ENCODE data around the gene SNX21.
"Not testable (repeated sequence)": the region's sequence is repeated elsewhere in the genome, so short reads cannot be mapped to it uniquely, and the experiment has no call there.

The SNX21 gene

DNA sequence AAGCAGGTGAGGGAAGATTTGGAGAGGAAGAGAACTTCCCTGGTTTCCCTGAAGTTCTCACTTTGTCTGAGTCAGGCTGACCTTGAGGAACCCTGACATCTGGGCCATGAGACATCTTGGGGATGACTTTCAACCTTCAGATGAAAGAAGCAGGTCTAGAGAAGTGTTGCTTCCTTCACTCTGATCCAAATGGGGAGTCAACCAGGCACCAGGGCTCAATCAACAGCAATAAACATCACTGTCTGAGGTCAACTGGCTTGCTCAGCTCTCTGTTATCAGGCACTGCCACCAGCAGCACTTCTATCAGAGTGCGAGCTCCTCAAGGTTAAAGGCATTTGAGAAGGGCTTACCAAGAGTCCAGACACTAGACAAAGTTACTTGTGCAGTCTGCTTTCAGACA lies 17.3 kb downstream of the SNX21 start:
- no peak for DNase-seq (ENCODE audit: low spot score)

DNA sequence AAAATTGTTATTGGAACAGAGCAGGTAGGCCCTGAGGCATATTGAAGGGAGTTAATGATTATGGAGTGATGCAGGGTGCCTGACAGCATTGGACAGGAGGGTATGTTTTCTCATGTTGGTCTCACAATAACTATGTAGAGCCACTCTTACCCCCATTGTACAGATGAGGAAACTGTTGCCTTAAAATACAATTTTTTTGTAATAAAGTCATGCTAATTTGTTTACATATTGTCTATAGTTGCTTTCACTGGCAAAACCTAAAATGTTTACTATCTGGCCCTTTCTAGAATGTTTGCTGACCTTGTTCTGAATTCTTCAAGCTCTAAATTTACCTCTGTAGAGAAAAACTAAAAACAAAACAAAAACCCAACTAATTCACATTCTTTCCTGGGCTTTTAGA lies 17.9 kb downstream of the SNX21 start:
- no peak for DNase-seq (ENCODE audit: low spot score)

DNA sequence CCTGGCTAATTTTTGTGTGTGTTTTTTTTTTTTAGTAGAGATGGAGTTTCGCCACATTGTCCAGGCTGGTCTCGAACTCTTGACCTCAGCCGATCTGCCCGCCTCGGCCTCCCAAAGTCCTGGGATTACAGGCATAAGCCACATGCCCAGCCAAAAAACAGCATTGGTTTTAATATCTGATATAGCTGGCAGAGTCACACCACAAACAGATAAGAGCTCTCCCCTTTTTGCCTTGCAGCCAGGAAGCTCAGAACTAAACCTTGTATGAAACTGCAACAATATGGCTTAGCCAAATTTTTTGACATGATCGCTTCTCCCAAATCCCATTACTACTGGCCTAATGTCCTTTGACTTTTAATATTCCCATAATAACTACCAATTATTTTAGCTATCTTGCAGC lies 18.7 kb downstream of the SNX21 start:
- DNase-seq (ENCODE audit: low spot score) = no peak

DNA sequence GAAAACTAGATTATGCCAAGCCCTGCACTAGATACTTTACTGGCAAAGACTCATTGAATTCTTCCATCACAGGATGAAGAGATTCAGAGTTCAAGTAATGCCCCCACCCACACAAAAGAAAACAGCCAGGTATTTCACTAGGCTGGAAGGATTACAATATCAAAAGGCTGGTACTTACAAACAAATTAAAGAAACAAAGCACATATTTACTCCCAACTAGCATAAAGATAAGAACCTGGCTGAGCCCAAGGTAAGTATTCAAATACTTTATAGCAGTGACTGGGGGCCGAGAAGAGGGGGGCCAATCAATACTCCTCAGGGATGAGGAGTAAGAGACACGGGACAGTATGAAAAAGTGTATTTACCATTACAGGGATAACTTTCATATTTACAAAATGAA lies 19.9 kb downstream of the SNX21 start:
- DNase-seq (ENCODE audit: low spot score) = no peak

DNA sequence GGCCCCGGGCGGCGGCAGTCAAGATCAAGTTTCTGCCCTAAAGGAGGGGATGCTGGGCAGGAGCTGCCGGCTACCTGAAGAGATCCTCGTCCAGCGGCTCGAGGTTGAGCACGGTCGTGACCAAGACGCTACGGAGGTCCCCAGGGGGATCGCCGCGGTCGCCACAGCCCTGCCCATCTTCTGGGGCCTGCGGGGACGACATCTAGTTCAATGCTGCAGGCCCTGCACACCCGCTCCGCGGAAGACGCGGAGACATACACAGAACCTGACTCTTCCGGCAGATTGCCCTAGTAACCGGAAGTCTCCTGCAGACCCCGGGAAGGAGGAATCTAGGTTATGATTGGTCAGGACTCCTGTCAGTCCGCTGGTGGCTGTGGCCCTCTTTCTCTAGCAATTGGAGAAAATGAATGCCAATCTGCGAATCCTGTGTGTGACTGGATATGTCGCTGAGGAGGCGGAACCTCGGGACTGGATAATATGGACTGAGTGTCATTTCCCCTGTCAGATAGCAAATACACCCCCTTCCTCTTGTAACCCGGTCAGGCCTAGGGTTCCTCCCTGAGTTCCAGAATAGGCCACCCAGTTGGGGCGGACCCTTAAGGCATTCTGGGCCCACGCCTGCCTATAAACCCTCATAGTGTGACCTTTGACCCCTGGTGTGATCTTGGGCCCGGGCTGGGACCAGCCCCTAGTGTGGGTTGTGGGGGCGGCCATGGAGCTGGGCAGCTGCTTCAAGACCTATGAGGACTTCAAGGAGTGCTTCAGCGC lies 23.7 kb downstream of the SNX21 start, which contains the start of the genes ACOT8 and ZSWIM3:
Gene ACOT8 (minus strand): TSS at position 279 of the 768 bp plus-strand sequence. CDS start 77 bp downstream, at position 202.
Gene ZSWIM3 (plus strand): TSS at position 501 of the 768 bp plus-strand sequence. CDS start 212 bp downstream, at position 713.
- DNase-seq (ENCODE audit: low spot score) = peak; percentile 99

DNA sequence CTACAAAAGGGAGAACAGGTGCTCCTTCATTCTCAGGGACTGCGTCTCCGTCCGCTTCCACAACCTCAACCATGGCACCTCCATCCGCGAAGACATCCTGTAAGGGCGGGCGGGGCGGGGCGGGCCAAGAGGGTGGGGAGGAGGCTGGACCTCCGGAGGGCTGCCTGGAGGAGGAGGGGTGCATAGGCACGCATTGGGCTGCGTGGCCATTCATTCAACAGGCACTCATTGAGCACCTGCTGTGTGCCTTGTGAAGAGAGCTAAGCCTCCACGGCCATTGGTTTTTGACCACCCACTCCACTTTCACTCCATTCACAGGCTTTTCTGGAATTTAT lies 24.2 kb downstream of the SNX21 start:
- no peak for DNase-seq (ENCODE audit: low spot score)

- DNase-seq (ENCODE audit: low spot score) = no peak
Measured at GRCh38 chr20:45859916-45860315, 26.3 kb downstream of the SNX21 start.

GRCh38 chr20:45860560-45861220 lies 27.1 kb downstream of the SNX21 start:
- DNase-seq (ENCODE audit: low spot score) = no peak

DNA sequence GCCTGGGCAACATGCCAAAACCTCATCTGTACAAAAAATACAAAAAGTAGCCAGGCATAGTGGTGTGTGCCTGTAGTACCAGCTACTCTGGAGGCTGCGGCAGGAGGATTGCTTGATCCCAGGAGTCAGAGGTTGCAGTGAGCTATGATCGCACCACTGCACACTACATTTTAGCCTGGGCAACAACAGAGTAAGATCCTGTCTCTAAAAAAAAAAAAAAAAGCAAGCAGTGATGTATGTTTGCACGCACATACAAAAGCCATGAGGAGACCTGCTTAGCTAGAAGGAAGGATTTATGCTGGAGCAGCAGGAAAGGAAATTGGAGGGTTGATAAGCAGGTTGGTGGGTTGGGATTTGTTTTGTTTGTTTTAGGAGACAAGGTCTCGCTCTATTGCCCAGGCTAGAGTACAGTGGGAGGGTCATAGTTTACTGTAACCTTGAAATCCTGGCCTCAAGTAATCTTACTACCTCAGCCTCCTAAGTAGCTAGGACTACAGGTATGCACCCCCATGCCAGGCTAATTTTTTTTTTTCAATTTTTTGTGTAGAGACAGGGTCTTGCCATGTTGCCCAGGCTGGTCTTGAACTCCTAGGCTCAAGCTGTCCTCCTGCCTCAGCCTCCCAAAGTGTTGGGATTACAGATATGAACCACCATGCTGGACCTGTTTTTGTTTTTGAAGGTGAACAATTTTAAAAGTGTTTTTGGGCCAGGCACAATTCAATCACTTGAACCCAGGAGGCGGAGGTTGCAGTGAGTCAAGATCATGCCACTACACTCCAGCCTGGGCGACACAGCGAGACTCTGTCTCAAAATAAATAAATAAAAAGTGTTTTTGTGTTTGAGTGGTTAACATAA lies 27.8 kb downstream of the SNX21 start:
- DNase-seq (ENCODE audit: low spot score) = no peak

GRCh38 chr20:45863543-45864470 lies 30.2 kb downstream of the SNX21 start:
- DNase-seq (ENCODE audit: low spot score) = no peak

DNA sequence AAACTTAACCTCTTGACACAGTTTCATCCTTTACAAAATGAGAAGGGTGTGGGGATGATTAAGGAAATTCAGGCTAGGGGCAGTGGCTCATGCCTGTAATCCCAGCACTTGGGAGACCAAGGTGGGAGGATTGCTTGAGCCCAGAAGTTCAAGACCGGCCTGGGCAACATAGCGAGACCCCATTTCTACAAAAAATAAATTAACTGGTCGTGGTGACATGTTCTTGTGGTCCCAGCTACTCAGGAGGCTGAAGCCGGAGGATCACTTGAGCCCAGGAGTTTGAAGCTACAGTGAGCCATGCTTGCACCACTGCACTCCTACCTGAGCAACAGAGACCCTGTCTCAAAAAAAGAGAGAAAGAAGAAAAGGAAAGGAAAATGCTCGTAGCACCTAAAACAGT lies 32.9 kb downstream of the SNX21 start:
- DNase-seq (ENCODE audit: low spot score) = no peak

DNA sequence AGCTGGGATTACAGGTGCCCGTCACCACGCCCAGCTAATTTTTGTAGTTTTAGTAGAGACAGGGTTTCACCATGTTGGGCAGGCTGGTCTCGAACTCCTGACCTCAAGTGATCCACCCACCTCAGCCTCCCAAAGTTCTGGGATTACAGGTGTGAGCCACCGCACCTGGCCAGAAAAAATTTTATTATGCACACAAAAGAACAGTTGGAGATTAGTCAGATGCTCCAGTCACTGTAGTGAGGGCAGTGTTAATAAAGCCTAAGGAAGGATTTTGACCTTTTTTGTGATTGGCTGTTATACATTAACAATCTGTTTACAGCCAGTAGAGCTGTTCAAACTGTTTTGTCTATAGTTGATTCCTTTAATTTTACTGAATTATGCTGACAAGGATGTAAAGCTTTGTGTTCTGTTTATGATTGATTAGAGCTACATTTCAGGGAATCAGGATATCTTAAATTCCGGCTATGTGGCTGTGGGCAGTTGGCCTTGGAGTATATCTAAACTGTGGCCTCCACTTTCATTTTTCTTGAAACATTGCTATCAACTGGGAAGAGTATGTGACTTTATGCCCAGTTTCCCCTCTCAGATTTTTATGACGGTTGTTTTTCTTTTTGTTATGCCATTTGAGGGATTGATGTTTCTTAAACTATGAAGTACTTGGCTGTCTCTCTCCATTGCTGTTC lies 33.7 kb downstream of the SNX21 start:
- DNase-seq (ENCODE audit: low spot score) = no peak

GRCh38 chr20:45867819-45868176 lies 34.2 kb downstream of the SNX21 start:
- no peak for DNase-seq (ENCODE audit: low spot score)

GRCh38 chr20:45872626-45873025 lies 39.0 kb downstream of the SNX21 start:
- DNase-seq (ENCODE audit: low spot score) = no peak

DNA sequence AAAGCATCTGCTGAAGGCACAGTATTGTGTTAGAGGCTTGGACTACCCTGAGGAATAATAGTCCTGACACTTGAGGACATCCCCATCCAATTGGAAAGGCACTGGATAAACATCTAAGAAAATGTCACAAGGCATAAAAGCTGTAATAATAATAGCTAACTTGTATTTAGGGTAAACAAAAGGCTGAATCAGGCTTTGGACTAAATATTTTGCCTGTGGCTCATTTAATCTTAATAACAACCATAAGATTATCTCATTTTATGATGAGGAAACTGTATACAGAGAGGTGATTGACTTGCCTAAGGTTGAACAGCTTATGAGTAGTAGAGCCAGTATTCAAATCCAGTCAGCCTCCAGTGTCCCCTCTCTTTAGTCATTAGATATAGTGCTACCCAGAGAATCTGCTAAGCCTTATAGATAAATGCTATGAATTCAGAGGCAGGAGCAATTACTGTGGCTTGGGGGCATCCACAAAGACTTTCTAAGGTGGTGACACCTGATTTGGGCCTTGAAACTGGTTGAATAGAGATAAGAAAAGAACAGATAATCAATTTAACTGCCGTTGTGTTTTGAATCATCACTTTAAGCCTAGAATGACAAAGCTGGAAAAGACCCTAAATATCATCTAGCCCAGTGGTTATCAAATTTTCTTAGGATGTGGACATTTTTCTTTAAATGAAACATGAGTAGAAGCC lies 40.0 kb downstream of the SNX21 start:
- DNase-seq (ENCODE audit: low spot score) = no peak

DNA sequence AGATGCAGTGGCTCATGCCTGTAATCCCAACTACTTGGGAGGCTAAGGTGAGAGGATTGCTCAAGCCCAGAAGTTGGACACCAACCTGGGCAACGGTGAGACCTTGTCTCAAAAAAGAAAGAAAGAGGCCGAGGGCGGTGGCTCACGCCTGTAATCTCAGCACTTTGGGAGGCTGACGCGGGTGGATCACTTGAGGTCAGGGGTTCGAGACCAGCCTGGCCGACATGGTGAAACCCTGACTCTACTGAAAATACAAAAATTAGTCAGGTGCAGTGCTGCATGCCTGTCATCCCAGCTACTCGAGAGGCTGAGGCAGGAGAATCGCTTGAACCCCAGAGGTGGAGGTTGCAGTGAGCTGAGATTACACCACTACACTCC lies 40.5 kb downstream of the SNX21 start:
- not testable (repeated sequence) for DNase-seq (ENCODE audit: low spot score)

DNA sequence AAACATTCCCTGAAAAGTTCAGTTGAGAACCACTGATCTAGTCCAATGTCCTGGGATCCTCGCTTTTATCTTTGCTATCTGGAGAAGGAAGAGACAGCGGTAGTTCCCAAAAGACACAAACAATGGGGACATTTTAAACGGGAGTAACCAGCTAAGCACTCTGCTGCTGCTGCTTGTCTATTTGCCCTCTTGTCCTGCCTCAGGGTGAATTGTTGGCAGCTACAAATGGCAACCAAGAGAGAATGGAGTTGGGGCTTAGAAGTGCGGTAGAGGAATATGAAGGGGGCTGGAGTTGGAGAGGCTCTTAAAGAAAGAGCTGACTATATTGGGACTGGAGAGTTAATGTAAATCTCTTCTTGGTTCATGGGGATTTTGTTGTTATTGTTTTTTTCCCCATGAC lies 41.0 kb downstream of the SNX21 start:
- DNase-seq (ENCODE audit: low spot score) = no peak

- DNase-seq (ENCODE audit: low spot score) = peak; percentile 81
Measured at GRCh38 chr20:45878076-45878761, 44.6 kb downstream of the SNX21 start.

- DNase-seq (ENCODE audit: low spot score) = peak; percentile 97
Measured at GRCh38 chr20:45880988-45881788, 47.6 kb downstream of the SNX21 start, which contains the start of gene ZSWIM1. Gene ZSWIM1, plus strand, starts transcription at chr20:45881227. Its CDS starts 1,366 bp downstream, at chr20:45882593.

Measured in D341Med (cell line).